H9 (cell line): ENCODE measurements around the gene ST6GALNAC5. TPM values are rescaled to one million over a fixed set of nuclear protein-coding genes. Genes with fewer than 3 reads are reported as not detected.

Experiments
- DNase-seq: peaks from one replicate; pipeline ENCODE4 v3.0.0-alpha.2; 2017
- H2AFZ ChIP-seq: one replicate; pipeline ENCODE4 v1.6.1; 2013; ENCODE audit warnings: mild to moderate bottlenecking, low read length, control low read depth, moderate library complexity
- H2AK5ac ChIP-seq: 2 replicates; pipeline ENCODE4 v1.6.1; 2013; ENCODE audit warnings: low read length, control low read depth, mixed read lengths; ENCODE audit not compliant: insufficient read length
- H2BK120ac ChIP-seq: one replicate; pipeline ENCODE4 v1.6.1; 2013; ENCODE audit warnings: low read depth, mild to moderate bottlenecking, low read length, control low read depth, inconsistent platforms; ENCODE audit not compliant: poor library complexity, severe bottlenecking
- H2BK12ac ChIP-seq: 2 replicates; pipeline ENCODE4 v1.6.1; 2013; ENCODE audit warnings: low read length, control low read depth, mixed read lengths, low read depth; ENCODE audit not compliant: insufficient read length
- H2BK15ac ChIP-seq: 2 replicates; pipeline ENCODE4 v1.6.1; 2013; ENCODE audit warnings: low read depth, low read length, control low read depth
- H2BK20ac ChIP-seq: one replicate; pipeline ENCODE4 v1.6.1; 2013; ENCODE audit warnings: low read depth, mild to moderate bottlenecking, low read length, control low read depth, inconsistent platforms; ENCODE audit not compliant: poor library complexity, severe bottlenecking
- H2BK5ac ChIP-seq: 2 replicates; pipeline ENCODE4 v1.6.1; 2013; ENCODE audit warnings: low read length, control low read depth, mixed read lengths; ENCODE audit not compliant: insufficient read length
- H3K14ac ChIP-seq: 2 replicates; pipeline ENCODE4 v1.6.1; 2013; ENCODE audit warnings: low read length, control low read depth; ENCODE audit not compliant: insufficient read depth
- H3K18ac ChIP-seq: 2 replicates; pipeline ENCODE4 v1.6.1; 2013; ENCODE audit warnings: low read depth, mild to moderate bottlenecking, mixed read lengths, low read length, control low read depth; ENCODE audit not compliant: insufficient read length
- H3K23ac ChIP-seq: 2 replicates; pipeline ENCODE4 v1.6.1; 2013; ENCODE audit warnings: low read length, control low read depth, mixed read lengths, low read depth; ENCODE audit not compliant: insufficient read length
- H3K23me2 ChIP-seq: 2 replicates; pipeline ENCODE4 v1.6.1; 2013; ENCODE audit warnings: low read depth, mild to moderate bottlenecking, mixed read lengths, low read length, control low read depth; ENCODE audit not compliant: insufficient read length, poor library complexity, severe bottlenecking
- H3K27ac ChIP-seq: 2 replicates; pipeline ENCODE4 v1.5.1; 2013; ENCODE audit warnings: low read length, control low read depth, mixed read lengths, low read depth; ENCODE audit not compliant: insufficient read length
- H3K27me3 ChIP-seq: 2 replicates; pipeline ENCODE4 v1.6.1; 2013; ENCODE audit warnings: low read length, control low read depth, inconsistent platforms; ENCODE audit not compliant: insufficient read depth
- H3K4ac ChIP-seq: 2 replicates; pipeline ENCODE4 v1.6.1; 2013; ENCODE audit warnings: low read depth, mild to moderate bottlenecking, control low read depth, inconsistent platforms, low read length, moderate library complexity
- H3K4me1 ChIP-seq: 2 replicates; pipeline ENCODE4 v1.6.1; 2013; ENCODE audit warnings: low read length, control low read depth, inconsistent platforms; ENCODE audit not compliant: insufficient read depth
- H3K4me2 ChIP-seq: 2 replicates; pipeline ENCODE4 v1.6.1; 2013; ENCODE audit warnings: low read length, control low read depth, mixed read lengths; ENCODE audit not compliant: insufficient read length, insufficient read depth
- H3K56ac ChIP-seq: 2 replicates; pipeline ENCODE4 v1.6.1; 2013; ENCODE audit warnings: low read depth, mild to moderate bottlenecking, mixed read lengths, low read length, control low read depth; ENCODE audit not compliant: insufficient read length
- H3K79me1 ChIP-seq: 2 replicates; pipeline ENCODE4 v1.6.1; 2013; ENCODE audit warnings: low read depth, mild to moderate bottlenecking, moderate library complexity, low read length, control low read depth, inconsistent platforms; ENCODE audit not compliant: insufficient read depth, poor library complexity, severe bottlenecking
- H3K79me2 ChIP-seq: 2 replicates; pipeline ENCODE4 v1.6.1; 2013; ENCODE audit warnings: low read length, control low read depth, inconsistent platforms; ENCODE audit not compliant: insufficient read depth
- H3K9ac ChIP-seq: 2 replicates; pipeline ENCODE4 v1.6.1; 2013; ENCODE audit warnings: low read length, control low read depth, mixed read lengths; ENCODE audit not compliant: insufficient read length; ENCODE audit errors: extremely low read depth
- H3K9me3 ChIP-seq: one replicate; pipeline ENCODE4 v1.6.1; 2013; ENCODE audit warnings: low read depth, low read length, inconsistent platforms; ENCODE audit not compliant: control insufficient read depth
- H3T11ph ChIP-seq: one replicate; pipeline ENCODE4 v1.6.1; 2013; ENCODE audit warnings: mild to moderate bottlenecking, low read length, control low read depth, inconsistent platforms
- H4K20me1 ChIP-seq: one replicate; pipeline ENCODE4 v1.6.1; 2013; ENCODE audit not compliant: control insufficient read depth, insufficient read length, insufficient read depth
- H4K5ac ChIP-seq: 2 replicates; pipeline ENCODE4 v1.6.1; 2013; ENCODE audit warnings: low read depth, mild to moderate bottlenecking, mixed read lengths, low read length, control low read depth; ENCODE audit not compliant: insufficient read length
- H4K8ac ChIP-seq: replicated peaks from 2 replicates; pipeline ENCODE4 v1.6.1; 2013; ENCODE audit warnings: low read length, control low read depth, mixed read lengths, low read depth; ENCODE audit not compliant: insufficient read length
- H4K91ac ChIP-seq: 2 replicates; pipeline ENCODE4 v1.6.1; 2013; ENCODE audit warnings: low read depth, mild to moderate bottlenecking, moderate library complexity, mixed read lengths, low read length, control low read depth; ENCODE audit not compliant: insufficient read length
- H3K27ac Mint-ChIP-seq, 3 experiments: 2 replicates in 2 of 3; 3 replicates in 1 of 3; pipeline ENCODE4 v1.8.0; 2020 to 2021; ENCODE audit warnings: mixed read lengths in 3 of 3, mild to moderate bottlenecking in 1 of 3, moderate library complexity in 1 of 3
- H3K27me3 Mint-ChIP-seq: 2 replicates; pipeline ENCODE4 v1.8.0; 2021; ENCODE audit warnings: low read depth, mild to moderate bottlenecking, moderate library complexity, mixed read lengths
- H3K36me3 Mint-ChIP-seq, 3 experiments: 2 replicates in 2 of 3; 3 replicates in 1 of 3; pipeline ENCODE4 v1.8.0; 2020 to 2021; ENCODE audit warnings: low read depth in 3 of 3, mixed read lengths in 3 of 3; ENCODE audit not compliant: insufficient read depth in 1 of 3
- H3K4me1 Mint-ChIP-seq, 2 experiments: 2 replicates each; pipeline ENCODE4 v1.8.0; 2020; ENCODE audit warnings: mixed read lengths in 2 of 2
- H3K4me3 Mint-ChIP-seq, 2 experiments: 2 replicates in 1 of 2; 3 replicates in 1 of 2; pipeline ENCODE4 v1.8.0; 2020 to 2021; ENCODE audit warnings: mild to moderate bottlenecking in 2 of 2, mixed read lengths in 2 of 2, moderate library complexity in 1 of 2
- H3K9me3 Mint-ChIP-seq, 2 experiments: 2 replicates in 1 of 2; 3 replicates in 1 of 2; pipeline ENCODE4 v1.8.0; 2020; ENCODE audit warnings: mild to moderate bottlenecking in 2 of 2, mixed read lengths in 2 of 2, moderate library complexity in 1 of 2
- WGBS: extraction: QIAGEN DNeasy Blood & Tissue Kit; methylation state at CpG from one replicate; pipeline ENCODE4 v1.1.7; 2013; ENCODE audit warnings: missing lambda C conversion rate, low lambda C conversion rate, mixed read lengths; ENCODE audit not compliant: insufficient read length; ENCODE audit errors: extremely low coverage; 5-methylcytosine and 5-hydroxymethylcytosine counted together
- total RNA-seq: library from RNA; stranded (reverse); gene quantifications from 2 replicates; pipeline ENCODE4 v1.2.1, GENCODE V29; 2021
- TF ChIP-seq, protein P1 (sequence below): fragments of 200-600 bp; sonication (generic); conservative IDR thresholded peaks from 3 replicates; pipeline ENCODE4 v1.8.0; 2021; ENCODE audit warnings: antibody characterized with exemption, mild to moderate bottlenecking

The ST6GALNAC5 gene
- total RNA-seq, 1 experiment from 2014 or later: 3.3 TPM

DNA sequence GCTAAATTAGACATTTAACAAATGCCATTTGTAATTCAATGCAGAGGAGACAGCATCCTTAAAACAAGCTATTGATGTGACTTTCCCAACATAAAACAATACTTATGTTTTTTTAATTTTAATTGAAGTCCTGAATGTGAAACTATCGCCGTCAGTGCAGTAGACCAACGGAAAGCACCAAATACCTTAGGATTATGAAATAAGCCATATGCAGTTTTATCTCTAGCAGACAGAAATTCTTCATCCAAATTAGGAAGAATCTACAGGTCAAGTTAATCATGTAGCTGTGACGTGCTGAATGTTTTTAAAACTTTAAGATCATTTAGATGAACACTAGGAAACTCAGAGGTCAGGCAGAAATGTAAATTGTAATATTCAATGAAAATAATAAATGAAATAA lies 714 bp upstream of the ST6GALNAC5 start:
- Histone ChIP-seq H3T11ph (no peak overlapping the region), H3K4me1 (no peaks in the 10 kb centered on the region), H3K79me2 (no peaks in the 10 kb centered on the region), H2BK120ac (no peak overlapping the region), H4K20me1 (no peaks in the 10 kb centered on the region), H3K27me3 (no peaks in the 10 kb centered on the region; the same call in 1 of the 2 replicates), H4K5ac (no peak overlapping the region), H2BK12ac (no peak overlapping the region), H2AK5ac (no peak overlapping the region), H2BK15ac (no peak overlapping the region), H4K91ac (no peak overlapping the region), H3K18ac (no peak overlapping the region), H3K23me2 (peaks cover 21% of the 10 kb centered on the region), H4K8ac (no peak overlapping the region), H3K4ac (no peak overlapping the region), H3K14ac (no peak overlapping the region), H3K79me1 (no peaks in the 10 kb centered on the region), H3K56ac (no peak overlapping the region), H3K9me3 (no peaks in the 10 kb centered on the region), H2AFZ (no peak overlapping the region), H3K9ac (no peak overlapping the region), H3K23ac (no peak overlapping the region), H2BK5ac (no peak overlapping the region), H2BK20ac (no peak overlapping the region), H3K4me2 (no peak overlapping the region), H3K27ac (no peak overlapping the region)
- no peak for DNase-seq
- no CpG with 5 or more reads among the region's 4 CpGs for WGBS
- H3K4me1 Mint-ChIP-seq: peaks cover 13 to 17% of the 10 kb centered on the region in 2 experiments
- H3K4me3 Mint-ChIP-seq: peak overlapping the region in 1 of 2 experiments; percentile 94; a peak in 3 of 5 replicates
- no peaks in the 10 kb centered on the region for H3K9me3 Mint-ChIP-seq
- TF ChIP-seq, protein P1, sequence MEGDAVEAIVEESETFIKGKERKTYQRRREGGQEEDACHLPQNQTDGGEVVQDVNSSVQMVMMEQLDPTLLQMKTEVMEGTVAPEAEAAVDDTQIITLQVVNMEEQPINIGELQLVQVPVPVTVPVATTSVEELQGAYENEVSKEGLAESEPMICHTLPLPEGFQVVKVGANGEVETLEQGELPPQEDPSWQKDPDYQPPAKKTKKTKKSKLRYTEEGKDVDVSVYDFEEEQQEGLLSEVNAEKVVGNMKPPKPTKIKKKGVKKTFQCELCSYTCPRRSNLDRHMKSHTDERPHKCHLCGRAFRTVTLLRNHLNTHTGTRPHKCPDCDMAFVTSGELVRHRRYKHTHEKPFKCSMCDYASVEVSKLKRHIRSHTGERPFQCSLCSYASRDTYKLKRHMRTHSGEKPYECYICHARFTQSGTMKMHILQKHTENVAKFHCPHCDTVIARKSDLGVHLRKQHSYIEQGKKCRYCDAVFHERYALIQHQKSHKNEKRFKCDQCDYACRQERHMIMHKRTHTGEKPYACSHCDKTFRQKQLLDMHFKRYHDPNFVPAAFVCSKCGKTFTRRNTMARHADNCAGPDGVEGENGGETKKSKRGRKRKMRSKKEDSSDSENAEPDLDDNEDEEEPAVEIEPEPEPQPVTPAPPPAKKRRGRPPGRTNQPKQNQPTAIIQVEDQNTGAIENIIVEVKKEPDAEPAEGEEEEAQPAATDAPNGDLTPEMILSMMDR: no peak
- H3K27ac Mint-ChIP-seq: no peak overlapping the region
- no peaks in the 10 kb centered on the region for H3K36me3 Mint-ChIP-seq
- peaks cover 49% of the 10 kb centered on the region for H3K27me3 Mint-ChIP-seq
